Stimulated activated CD4-positive, alpha-beta T cell treated with anti-CD3 and anti-CD28 coated beads, Interleukin-15, amount 100 ng/mL, for 1 hour (primary cell): Measurements from ENCODE around the gene SLC12A7.
A peak's percentile ranks its signal among the peaks of the same experiment; 100 is the strongest.

Source experiments
- DNase-seq, 2 donors: peaks; one replicate each; pipeline ENCODE4 v3.0.0-alpha.2; 2020; ENCODE audit warnings: low read depth in 1 of 2, low spot score in 1 of 2

SLC12A7 gene

GRCh38 chr5:1141834-1142233 lies 30.0 kb upstream of the SLC12A7 start:
- DNase-seq = no peak

- DNase-seq = no peak
Observed at GRCh38 chr5:1140818-1141189, 28.9 kb upstream of the SLC12A7 start.

DNA sequence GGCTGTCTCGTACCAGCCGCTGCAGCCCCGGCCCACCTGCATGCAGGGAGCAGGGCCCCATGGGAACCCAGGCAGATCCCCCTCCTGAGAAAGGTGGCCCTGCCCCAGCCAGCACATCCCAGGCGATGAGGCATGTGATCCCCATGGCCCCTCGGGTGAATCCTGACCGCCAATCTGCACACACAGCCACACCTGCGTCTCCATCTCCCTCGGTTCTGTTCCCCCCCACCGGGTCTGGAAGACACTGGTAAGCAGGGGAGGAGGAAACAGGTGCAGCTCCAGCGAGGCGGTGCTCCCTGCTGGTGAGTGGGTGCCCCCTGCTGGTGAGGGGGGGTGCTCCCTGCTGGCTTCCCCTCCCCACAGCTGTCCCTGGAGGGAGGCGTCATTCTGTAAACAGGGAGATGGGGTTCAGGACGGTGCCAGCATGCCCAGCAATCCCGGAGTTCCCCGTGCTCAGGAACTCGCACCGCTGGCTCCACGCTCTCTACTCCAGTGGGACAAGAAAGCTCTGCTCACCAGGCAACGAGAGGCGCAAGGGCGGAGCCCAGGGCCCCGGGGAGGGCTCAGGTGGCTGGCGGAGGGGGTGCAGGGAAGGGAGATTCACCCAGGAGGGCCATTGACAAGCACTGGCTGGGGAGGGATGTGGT lies 28.4 kb upstream of the SLC12A7 start:
- peak; percentile 60 to 67 for DNase-seq

GRCh38 chr5:1139331-1140170 lies 27.7 kb upstream of the SLC12A7 start:
- no peak for DNase-seq

- no peak for DNase-seq
Observed at GRCh38 chr5:1138445-1139245, 26.8 kb upstream of the SLC12A7 start.

DNA sequence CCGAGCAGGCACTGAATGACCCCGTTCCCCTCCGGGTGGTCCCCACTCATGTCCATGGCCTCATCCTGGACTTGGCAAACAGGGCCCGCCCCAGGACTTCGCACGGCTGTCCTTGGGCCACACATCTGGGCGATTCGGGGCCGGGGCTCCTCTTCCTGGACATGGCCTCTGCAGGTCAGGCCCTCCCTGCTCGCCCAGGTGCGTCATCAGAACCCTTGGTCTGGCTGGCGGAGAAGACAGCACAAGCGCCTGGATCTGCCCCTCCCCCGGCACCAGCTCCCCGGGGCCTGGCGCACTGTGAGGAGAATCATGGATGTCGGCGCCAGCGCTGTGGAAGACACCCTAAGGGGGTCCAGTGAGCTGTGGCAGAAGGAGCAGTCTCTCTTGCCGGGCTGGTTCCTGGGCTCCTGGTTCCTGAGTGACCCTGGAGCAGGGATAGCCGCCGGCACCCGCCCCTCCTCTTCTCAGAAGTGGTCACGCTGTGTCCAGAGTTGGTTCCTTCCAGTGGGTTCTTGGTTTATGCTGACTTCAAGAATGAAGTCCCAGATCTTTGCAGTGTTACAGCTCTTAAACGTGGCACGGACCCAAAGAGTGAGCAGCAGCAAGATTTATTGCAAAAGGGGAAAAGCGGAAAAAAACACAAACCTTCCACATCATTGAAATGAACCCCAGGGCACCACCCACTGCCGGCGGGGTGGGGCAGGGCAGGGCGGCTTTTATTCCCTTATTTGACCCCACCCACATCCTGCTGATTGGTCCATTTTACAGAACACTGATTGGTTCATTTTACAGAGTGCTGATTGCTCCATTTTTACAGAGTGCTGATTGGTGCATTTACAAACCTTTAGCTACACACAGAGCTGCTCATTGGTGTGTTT lies 25.9 kb upstream of the SLC12A7 start:
- no peak for DNase-seq

DNA sequence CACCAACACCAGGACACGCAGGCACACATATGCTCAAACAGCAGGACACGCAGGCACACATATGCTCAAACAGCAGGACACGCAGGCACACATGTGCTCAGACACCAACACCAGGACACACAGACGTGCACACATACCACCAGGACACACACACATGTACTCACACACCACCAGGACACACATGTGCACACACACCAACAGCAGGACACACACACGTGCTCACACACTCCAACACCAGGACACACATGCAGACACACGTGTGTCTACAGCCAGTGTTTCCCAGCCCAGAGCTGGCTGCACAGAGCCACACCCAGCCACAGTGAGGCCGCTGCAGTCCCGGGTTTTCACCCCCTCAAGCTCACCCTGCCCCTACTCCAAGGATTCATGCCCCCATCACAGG lies 25.0 kb upstream of the SLC12A7 start:
- DNase-seq = no peak

DNA sequence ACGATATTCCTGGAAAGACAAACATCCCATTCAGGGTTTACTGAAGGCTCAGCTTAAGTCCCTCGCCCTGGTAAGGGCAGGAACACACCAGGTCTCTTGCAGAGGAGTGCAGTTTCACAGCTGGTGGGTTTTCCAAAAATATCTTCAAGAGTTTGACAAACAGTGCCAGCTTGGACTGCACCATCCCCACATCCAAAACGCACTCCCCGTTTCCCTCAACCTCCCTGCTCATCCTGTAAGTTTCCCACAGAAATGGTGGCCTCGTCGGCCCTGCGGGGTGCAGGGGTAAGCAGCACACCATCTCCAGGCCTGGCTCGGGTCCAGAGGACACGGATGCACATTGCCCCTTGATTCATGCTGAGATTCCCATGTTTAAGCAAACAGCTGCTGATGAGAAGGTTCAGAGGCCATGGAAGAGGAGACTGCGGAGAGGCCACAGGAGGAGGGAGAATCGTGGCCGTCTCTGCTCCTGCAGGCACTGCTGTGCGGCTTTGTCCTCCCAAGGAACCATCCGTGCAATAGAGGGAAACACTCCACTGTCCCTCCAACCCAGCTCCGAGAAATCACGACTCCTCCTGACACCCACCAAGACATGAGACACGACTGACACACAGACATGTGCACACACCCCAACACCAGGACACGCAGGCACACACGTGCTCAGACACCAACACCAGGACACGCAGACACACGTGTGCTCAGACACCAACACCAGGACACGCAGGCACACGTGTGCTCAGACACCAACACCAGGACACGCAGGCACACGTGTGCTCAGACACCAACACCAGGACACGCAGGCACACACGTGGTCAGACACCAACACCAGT lies 24.0 kb upstream of the SLC12A7 start:
- DNase-seq = no peak

DNA sequence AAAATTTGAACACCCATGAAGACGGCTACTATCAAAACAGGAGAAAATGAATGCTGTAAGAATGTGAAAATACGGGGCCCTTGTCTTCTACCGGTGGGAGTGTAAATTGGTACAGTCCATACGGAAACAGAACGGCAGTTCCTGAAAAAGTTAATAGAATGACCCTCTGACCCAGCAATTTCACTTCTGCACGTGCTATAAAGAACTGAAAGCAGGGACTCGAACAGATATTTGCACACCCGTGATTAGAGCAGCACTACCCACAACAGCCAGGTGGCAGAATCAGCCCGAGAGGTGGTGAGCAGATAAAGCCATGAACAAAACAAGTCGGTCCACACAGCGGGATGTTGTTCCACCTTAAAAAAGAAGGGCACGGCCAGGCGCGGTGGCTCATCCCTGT lies 22.6 kb upstream of the SLC12A7 start:
- DNase-seq = no peak

DNA sequence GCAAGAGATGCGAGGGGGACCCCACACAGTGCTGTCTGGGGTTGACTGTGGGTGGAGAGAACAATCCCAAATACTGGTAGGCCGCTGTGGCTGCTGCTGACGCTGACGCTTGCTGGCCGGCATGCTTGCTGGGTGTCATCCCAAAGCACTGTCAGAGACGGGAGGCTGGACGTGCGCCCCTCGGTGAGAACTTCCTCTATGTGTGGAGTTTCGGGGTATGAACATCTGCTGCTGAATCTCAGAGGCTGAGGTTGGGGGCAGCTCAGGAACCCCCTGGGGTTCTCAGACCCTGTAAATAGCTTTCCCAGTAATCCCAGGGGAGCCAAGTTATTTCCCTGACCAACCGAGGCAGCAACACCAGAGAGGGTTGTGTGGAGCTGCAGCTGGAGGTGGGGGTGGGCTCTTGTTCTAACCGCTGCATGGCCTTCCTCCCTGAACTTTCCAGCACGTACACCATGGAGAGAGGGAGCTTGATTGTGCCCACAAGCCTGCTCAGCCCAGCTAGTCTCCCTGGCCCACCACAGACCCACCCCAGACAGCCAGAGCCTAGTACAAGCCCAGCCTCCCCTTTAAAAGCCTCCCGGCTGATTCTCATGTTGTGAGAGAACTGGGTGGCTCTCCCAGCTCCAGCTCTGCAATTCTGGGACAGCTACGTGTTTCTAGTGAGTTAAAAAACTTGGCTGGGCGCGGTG lies 21.8 kb upstream of the SLC12A7 start:
- DNase-seq = no peak

DNA sequence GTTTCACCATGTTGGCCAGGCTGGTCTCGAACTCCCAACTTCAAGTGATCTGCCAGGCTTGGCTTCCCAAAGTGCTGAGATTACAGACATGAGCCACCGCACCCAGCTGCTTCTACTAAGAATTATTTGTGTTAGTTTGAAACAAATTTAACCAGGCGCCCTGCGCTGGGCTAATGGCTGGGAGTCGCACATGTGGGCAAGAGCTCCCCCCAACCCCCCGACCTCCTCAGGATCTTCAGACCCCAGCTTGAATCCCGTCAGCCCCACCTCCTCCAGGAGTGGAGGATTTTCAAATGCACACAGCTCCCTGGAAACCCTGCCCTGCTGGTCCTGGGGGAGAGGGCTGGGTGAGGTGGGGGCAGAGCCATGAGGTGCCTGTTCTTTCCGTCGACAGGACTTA lies 21.2 kb upstream of the SLC12A7 start:
- no peak for DNase-seq

DNA sequence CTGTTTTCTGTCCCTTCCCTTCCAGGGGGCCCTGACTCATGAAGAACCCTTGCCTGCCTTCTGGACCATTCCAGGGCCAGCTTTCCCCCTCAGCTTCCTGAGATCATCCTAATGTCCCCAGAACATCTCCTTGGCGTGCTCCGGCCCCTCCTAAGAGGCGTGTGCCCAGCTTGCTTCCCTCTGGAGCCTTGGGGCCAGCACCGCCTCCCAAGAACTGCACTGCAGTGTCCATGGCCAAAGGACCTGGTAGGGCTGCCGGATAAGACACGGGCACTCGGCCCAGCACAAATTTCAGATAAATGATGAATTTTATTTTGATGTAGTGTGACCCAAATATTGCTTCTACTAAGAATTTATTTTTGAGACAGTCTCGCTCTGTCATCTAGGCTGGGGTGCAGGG lies 20.7 kb upstream of the SLC12A7 start:
- DNase-seq = no peak

DNA sequence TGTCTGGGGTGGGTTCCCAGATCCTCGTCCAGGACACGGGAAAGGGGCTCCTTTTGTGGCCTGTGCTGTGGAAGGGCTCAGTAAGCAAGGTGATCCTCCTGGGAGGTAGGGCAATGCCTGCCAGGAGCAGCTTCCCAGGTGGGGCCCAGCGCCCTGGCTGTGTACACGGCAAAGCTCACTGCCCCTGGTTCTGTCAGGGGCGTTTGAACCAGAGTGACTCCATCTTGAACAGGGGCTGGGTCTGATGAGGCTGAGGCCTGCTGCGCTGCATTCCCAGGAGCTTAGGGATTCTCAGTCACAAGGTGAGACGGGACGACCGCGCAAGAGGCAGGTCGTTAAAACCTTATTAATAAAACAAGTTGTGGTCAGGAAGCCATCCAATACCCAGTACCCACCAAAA lies 19.9 kb upstream of the SLC12A7 start:
- DNase-seq = no peak

- no peak for DNase-seq
Observed at GRCh38 chr5:1131191-1131621, 19.3 kb upstream of the SLC12A7 start.

DNA sequence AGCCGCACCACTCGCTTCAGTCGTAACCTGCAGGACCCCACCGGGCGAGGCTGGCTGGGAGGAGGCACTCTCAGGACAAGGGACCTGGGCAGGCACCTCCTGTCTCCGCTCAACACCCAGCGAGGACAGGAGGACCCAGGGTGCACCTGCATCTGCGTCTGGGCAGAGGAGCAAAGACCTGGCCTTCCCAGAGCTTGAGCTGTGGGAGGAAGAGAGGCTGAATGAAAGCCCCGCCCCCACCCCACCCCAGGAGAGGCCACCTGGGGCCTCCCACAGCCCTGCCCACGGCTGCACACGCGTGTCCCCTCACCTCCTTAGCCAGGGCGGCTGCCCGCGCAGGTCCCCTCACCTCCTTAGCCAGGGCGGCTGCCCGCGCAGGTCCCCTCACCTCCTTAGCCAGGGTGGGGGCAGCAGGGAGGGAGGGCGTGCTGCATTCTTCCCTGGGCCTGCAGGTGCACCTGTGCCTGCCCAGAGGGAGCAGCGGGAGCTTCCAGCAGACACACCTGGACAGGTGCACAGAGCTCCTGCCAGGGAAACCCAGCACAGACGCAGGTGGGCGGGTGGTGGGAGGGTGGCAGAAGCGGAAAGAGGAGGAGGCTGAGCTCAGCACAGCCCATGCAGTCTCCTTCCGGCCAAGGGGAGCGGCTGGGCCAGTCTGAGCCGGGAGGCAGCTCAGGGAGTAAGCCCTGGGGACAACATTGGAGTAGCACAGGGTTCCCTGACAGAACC lies 18.5 kb upstream of the SLC12A7 start:
- DNase-seq = no peak

DNA sequence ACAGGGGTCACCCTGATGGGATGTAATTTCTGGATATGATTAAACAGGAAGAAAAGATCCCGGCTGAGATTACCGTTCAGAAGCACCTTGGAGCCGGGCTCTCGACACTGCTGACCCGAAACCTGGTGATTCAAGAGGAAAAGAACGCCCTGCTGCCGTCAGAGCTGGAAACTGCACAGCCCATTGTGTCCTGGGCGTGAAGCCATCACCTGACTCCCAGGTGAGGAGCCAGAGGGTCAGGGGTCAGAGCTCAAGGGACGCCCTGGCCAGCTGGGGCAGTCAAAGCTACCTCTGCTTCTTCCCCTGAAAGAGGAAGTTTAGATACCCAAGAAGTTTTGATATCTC lies 17.8 kb upstream of the SLC12A7 start:
- DNase-seq = no peak

- no peak for DNase-seq
Observed at GRCh38 chr5:1128977-1129710, 17.3 kb upstream of the SLC12A7 start.
